ENCODE results near the gene RELN. TPM values are rescaled to one million over a fixed set of nuclear protein-coding genes. Genes with fewer than 3 reads are reported as not detected.

Gene RELN
- total RNA-seq, 1 donor from 2014 or later = 1.8 TPM

Other genes with a start within 250 kb of the RELN start
- 12.8 TPM for gene ORC5, start 218.4 kb upstream of the RELN start, total RNA-seq

Data from mesenteric fat pad (tissue), 1 donor.